Measurements from ENCODE around the gene RAB22A.

DNA sequence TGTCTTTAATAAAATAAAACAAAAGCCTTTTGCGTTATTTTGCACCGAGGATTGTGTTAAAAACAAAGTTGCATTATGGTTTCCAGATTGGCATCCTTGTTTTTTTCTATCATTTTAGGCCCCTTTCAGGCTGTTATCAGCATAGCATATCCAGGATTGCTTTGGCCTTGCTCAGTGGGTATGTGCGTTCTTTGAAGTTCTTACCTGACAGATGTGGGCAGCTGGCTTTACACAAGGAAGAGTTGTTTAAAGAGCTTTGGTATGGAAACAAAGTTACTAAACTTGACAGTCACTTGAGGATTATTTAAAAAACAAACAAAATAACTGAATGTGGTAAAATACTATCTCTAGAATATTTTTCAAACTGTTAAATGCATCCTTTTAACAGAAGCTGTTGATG is 86.1 kb downstream of the RAB22A start:
- TF ChIP-seq, protein P1, sequence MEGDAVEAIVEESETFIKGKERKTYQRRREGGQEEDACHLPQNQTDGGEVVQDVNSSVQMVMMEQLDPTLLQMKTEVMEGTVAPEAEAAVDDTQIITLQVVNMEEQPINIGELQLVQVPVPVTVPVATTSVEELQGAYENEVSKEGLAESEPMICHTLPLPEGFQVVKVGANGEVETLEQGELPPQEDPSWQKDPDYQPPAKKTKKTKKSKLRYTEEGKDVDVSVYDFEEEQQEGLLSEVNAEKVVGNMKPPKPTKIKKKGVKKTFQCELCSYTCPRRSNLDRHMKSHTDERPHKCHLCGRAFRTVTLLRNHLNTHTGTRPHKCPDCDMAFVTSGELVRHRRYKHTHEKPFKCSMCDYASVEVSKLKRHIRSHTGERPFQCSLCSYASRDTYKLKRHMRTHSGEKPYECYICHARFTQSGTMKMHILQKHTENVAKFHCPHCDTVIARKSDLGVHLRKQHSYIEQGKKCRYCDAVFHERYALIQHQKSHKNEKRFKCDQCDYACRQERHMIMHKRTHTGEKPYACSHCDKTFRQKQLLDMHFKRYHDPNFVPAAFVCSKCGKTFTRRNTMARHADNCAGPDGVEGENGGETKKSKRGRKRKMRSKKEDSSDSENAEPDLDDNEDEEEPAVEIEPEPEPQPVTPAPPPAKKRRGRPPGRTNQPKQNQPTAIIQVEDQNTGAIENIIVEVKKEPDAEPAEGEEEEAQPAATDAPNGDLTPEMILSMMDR (IDR thresholded peaks at IDR 0.05 in 2 of 3, conservative IDR thresholded peaks at IDR 0.05 in 1 of 3; ENCODE audit: borderline replicate concordance in 1 of 3, insufficient read depth in 1 of 3, low read depth in 2 of 3, low read length in 2 of 3) = no peak
- TF ChIP-seq CEBPB (IDR thresholded peaks at IDR 0.05; ENCODE audit: low read depth) (no peak), SRF (IDR thresholded peaks at IDR 0.05; ENCODE audit: low read depth) (no peak), POLR2A (IDR thresholded peaks at IDR 0.05; ENCODE audit: borderline replicate concordance, extremely low read depth, insufficient read depth, insufficient read length) (no peak), EZH2 (IDR thresholded peaks at IDR 0.05) (no peak), EZH2phosphoT487 (IDR thresholded peaks at IDR 0.05; ENCODE audit: borderline replicate concordance) (no peak), POLR2AphosphoS5 (IDR thresholded peaks at IDR 0.05; ENCODE audit: low read depth, low read length) (no peak), ZNF274 (IDR thresholded peaks at IDR 0.05; ENCODE audit: low read depth, low read length) (no peak), ZFX (IDR thresholded peaks at IDR 0.05) (no peak), JUND (IDR thresholded peaks at IDR 0.05) (no peak)
- TF ChIP-seq, protein P2, sequence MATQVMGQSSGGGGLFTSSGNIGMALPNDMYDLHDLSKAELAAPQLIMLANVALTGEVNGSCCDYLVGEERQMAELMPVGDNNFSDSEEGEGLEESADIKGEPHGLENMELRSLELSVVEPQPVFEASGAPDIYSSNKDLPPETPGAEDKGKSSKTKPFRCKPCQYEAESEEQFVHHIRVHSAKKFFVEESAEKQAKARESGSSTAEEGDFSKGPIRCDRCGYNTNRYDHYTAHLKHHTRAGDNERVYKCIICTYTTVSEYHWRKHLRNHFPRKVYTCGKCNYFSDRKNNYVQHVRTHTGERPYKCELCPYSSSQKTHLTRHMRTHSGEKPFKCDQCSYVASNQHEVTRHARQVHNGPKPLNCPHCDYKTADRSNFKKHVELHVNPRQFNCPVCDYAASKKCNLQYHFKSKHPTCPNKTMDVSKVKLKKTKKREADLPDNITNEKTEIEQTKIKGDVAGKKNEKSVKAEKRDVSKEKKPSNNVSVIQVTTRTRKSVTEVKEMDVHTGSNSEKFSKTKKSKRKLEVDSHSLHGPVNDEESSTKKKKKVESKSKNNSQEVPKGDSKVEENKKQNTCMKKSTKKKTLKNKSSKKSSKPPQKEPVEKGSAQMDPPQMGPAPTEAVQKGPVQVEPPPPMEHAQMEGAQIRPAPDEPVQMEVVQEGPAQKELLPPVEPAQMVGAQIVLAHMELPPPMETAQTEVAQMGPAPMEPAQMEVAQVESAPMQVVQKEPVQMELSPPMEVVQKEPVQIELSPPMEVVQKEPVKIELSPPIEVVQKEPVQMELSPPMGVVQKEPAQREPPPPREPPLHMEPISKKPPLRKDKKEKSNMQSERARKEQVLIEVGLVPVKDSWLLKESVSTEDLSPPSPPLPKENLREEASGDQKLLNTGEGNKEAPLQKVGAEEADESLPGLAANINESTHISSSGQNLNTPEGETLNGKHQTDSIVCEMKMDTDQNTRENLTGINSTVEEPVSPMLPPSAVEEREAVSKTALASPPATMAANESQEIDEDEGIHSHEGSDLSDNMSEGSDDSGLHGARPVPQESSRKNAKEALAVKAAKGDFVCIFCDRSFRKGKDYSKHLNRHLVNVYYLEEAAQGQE (IDR thresholded peaks at IDR 0.05; ENCODE audit: low read depth) = no peak
- TF ChIP-seq, protein P3, sequence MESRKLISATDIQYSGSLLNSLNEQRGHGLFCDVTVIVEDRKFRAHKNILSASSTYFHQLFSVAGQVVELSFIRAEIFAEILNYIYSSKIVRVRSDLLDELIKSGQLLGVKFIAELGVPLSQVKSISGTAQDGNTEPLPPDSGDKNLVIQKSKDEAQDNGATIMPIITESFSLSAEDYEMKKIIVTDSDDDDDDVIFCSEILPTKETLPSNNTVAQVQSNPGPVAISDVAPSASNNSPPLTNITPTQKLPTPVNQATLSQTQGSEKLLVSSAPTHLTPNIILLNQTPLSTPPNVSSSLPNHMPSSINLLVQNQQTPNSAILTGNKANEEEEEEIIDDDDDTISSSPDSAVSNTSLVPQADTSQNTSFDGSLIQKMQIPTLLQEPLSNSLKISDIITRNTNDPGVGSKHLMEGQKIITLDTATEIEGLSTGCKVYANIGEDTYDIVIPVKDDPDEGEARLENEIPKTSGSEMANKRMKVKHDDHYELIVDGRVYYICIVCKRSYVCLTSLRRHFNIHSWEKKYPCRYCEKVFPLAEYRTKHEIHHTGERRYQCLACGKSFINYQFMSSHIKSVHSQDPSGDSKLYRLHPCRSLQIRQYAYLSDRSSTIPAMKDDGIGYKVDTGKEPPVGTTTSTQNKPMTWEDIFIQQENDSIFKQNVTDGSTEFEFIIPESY (IDR thresholded peaks at IDR 0.05; ENCODE audit: extremely low read depth, insufficient replicate concordance, low read length) = no peak
- TF ChIP-seq, protein P4, sequence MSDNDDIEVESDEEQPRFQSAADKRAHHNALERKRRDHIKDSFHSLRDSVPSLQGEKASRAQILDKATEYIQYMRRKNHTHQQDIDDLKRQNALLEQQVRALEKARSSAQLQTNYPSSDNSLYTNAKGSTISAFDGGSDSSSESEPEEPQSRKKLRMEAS (IDR thresholded peaks at IDR 0.05) = no peak

Measured in HCT116 (cell line).